ENCODE data around the gene TACR1.

Gene TACR1

GRCh38 chr2:75002007-75002406 is 197.3 kb downstream of the TACR1 start:
- H3K4me3 Mint-ChIP-seq, result no peak overlapping the region
- H3K27me3 Mint-ChIP-seq (ENCODE audit: low read depth), result no peaks in the 10 kb centered on the region
- no peak overlapping the region for H3K27ac Mint-ChIP-seq
- no peaks in the 10 kb centered on the region for H3K36me3 Mint-ChIP-seq (ENCODE audit: low read depth)
- H3K9me3 Mint-ChIP-seq, result no peaks in the 10 kb centered on the region
- no peaks in the 10 kb centered on the region for H3K4me1 Mint-ChIP-seq (ENCODE audit: low read depth)

- Mint-ChIP-seq H3K27me3 (ENCODE audit: low read depth) (no peaks in the 10 kb centered on the region), H3K4me3 (no peak overlapping the region), H3K4me1 (ENCODE audit: low read depth) (no peaks in the 10 kb centered on the region), H3K9me3 (no peaks in the 10 kb centered on the region), H3K36me3 (ENCODE audit: low read depth) (no peaks in the 10 kb centered on the region), H3K27ac (no peak overlapping the region)
Measured at GRCh38 chr2:74999468-74999867, 199.9 kb downstream of the TACR1 start.

All from T-helper 1 cell treated with Interleukin-12 subunit alpha and Interleukin-12 subunit beta and Interleukin-4 antibody, amounts not matched to agents 30 μg/mL and 1 μg/mL, for 36 hours (primary cell).